GM12878 (cell line): Measurements from ENCODE around the gene KCTD16. TPM values are rescaled to one million over a fixed set of nuclear protein-coding genes. Genes with fewer than 3 reads are reported as not detected.

Experiments
- ATAC-seq: fragments of 200-7000 bp; cut with Tn5 transposase; 3 replicates; pipeline ENCODE4 v1.9.1; 2020; ENCODE audit warnings: mild to moderate bottlenecking, moderate library complexity
- BruUV-seq: library from RNA; stranded (reverse); fragments of 400-500 nt; replicated peaks from 2 replicates; lab custom pipeline; 2021; lab: Mats Ljungman, UMichigan
- CTCF ChIA-PET: fragments of 300-600 bp; sonication (Branson Sonifier 250); formaldehyde crosslinking; extraction: SDS; loops from one replicate; lab custom pipeline; 2021; ENCODE audit warnings: inconsistent platforms; lab: Yijun Ruan, JAX
- POLR2A ChIA-PET: fragments of 350-600 bp; formaldehyde crosslinking; extraction: SDS; loops from one replicate; lab custom pipeline; 2021; ENCODE audit warnings: inconsistent platforms; lab: Charles Lee
- RAD21 ChIA-PET: fragments of 300-600 bp; sonication (Branson Sonifier 250); formaldehyde crosslinking; loops from one replicate; lab custom pipeline; 2023; ENCODE audit warnings: antibody characterized with exemption; ENCODE audit not compliant: unreplicated experiment; lab: Charles Lee
- SMC1A ChIA-PET: fragments of 300-600 bp; sonication (Branson Sonifier 250); formaldehyde crosslinking; loops from one replicate; lab custom pipeline; 2023; ENCODE audit not compliant: unreplicated experiment, uncharacterized antibody; lab: Charles Lee
- DNase-seq: peaks from one replicate; pipeline ENCODE4 v3.0.0-alpha.2; 2011; ENCODE audit warnings: low read depth, low spot score
- FAIRE-seq: peaks from 3 replicates; lab custom pipeline; 2011; peaks lifted over from hg19 to GRCh38; lab: Jason Lieb, UNC
- H2AFZ ChIP-seq: 2 replicates; pipeline ENCODE4 v1.6.0; 2011; ENCODE audit warnings: low read depth, low read length, control low read depth; ENCODE audit not compliant: control insufficient read depth
- H3K27ac ChIP-seq: 2 replicates; pipeline ENCODE4 v1.5.1; 2011; ENCODE audit warnings: control low read depth; ENCODE audit not compliant: control insufficient read depth, insufficient read depth
- H3K27me3 ChIP-seq, 2 experiments: replicated peaks in 1 of 2; 2 replicates each; pipeline versions ENCODE4 v1.6.0 to v1.6.1; 2011; ENCODE audit warnings: low read length in 1 of 2; ENCODE audit not compliant: control insufficient read depth in 2 of 2, insufficient read depth in 2 of 2
- H3K36me3 ChIP-seq, 2 experiments: 2 replicates each; pipeline ENCODE4 v1.5.1; 2011; ENCODE audit warnings: low read length in 1 of 2; ENCODE audit not compliant: control insufficient read depth in 2 of 2, insufficient read depth in 2 of 2
- H3K4me1 ChIP-seq: 2 replicates; pipeline ENCODE4 v1.6.1; 2011; ENCODE audit warnings: mild to moderate bottlenecking, low read length, moderate library complexity, mixed read lengths; ENCODE audit not compliant: control insufficient read depth, insufficient read depth
- H3K4me2 ChIP-seq: 2 replicates; pipeline ENCODE4 v1.6.0; 2011; ENCODE audit warnings: control low read depth; ENCODE audit not compliant: control insufficient read depth, insufficient read depth
- H3K4me3 ChIP-seq: fragments of 200-600 bp; sonication (generic); 2 replicates; pipeline ENCODE4 v1.5.1; 2016
- H3K79me2 ChIP-seq: 2 replicates; pipeline ENCODE4 v1.6.0; 2011; ENCODE audit warnings: low read length; ENCODE audit not compliant: control insufficient read depth, insufficient read depth
- H3K9ac ChIP-seq: 2 replicates; pipeline ENCODE4 v1.8.0; 2011; ENCODE audit warnings: low read length, control low read depth, mixed read lengths; ENCODE audit not compliant: control insufficient read depth, insufficient read depth
- H3K9me3 ChIP-seq: replicated peaks from 3 replicates; pipeline ENCODE4 v1.5.1; 2011; ENCODE audit warnings: mild to moderate bottlenecking, low read length; ENCODE audit not compliant: control insufficient read depth, insufficient read depth
- H4K20me1 ChIP-seq: 2 replicates; pipeline ENCODE4 v1.6.0; 2011; ENCODE audit not compliant: control insufficient read depth, insufficient read depth
- CREM ChIP-seq: IDR thresholded peaks from 2 replicates; pipeline ENCODE4 v1.6.1; 2014; ENCODE audit warnings: antibody characterized with exemption, low read depth
- CUX1 ChIP-seq: IDR thresholded peaks from 2 replicates; pipeline ENCODE4 v1.6.1; 2012; ENCODE audit warnings: improper control_type of control experiment, low read depth, low read length; ENCODE audit not compliant: insufficient replicate concordance
- FOXM1 ChIP-seq: IDR thresholded peaks from 2 replicates; pipeline ENCODE4 v1.6.1; 2012; ENCODE audit warnings: low read depth, mild to moderate bottlenecking, inconsistent platforms, low read length, moderate library complexity
- HDAC2 ChIP-seq: fragments of 200-600 bp; sonication (generic); IDR thresholded peaks from 2 replicates; pipeline ENCODE4 v1.6.1; 2017
- JUNB ChIP-seq: IDR thresholded peaks from 2 replicates; pipeline ENCODE4 v1.6.1; 2016; ENCODE audit warnings: antibody characterized with exemption, mild to moderate bottlenecking
- KDM1A ChIP-seq: fragments of 200-600 bp; sonication (generic); IDR thresholded peaks from 2 replicates; pipeline ENCODE4 v1.6.1; 2016; ENCODE audit warnings: borderline replicate concordance
- MTA3 ChIP-seq: IDR thresholded peaks from 2 replicates; pipeline ENCODE4 v1.6.1; 2012; ENCODE audit warnings: low read length, inconsistent platforms, borderline replicate concordance
- NFIC ChIP-seq: IDR thresholded peaks from 2 replicates; pipeline ENCODE4 v1.6.1; 2012; ENCODE audit warnings: low read depth, mild to moderate bottlenecking, inconsistent platforms, low read length, moderate library complexity
- PKNOX1 ChIP-seq: fragments of 450-650 bp; IDR thresholded peaks from 2 replicates; pipeline ENCODE4 v1.6.1; 2016; ENCODE audit warnings: mild to moderate bottlenecking
- SIN3A ChIP-seq: IDR thresholded peaks from 2 replicates; pipeline ENCODE4 v1.6.1; 2012; ENCODE audit warnings: low read depth, low read length, improper control_type of control experiment
- WGBS: methylation state at CpG from one replicate; pipeline ENCODE4 v1.1.6; 2016; ENCODE audit warnings: low lambda C conversion rate; ENCODE audit not compliant: insufficient replicate concordance, insufficient coverage; ENCODE audit errors: missing lambda C conversion rate; 5-methylcytosine and 5-hydroxymethylcytosine counted together
- in situ Hi-C: fragments of 300-500 bp; cut with MboI; formaldehyde crosslinking; loops from 9 replicates; pipeline ENCODE4 v1.14.3; 2018; ENCODE audit warnings: mixed read lengths
- intact Hi-C: fragments of 100-400 bp; cut with micrococcal nuclease; formaldehyde crosslinking; loops from one replicate; pipeline ENCODE4 v1.14.2; 2022; ENCODE audit not compliant: unreplicated experiment
- polyA plus RNA-seq, 11 experiments: library from polyadenylated mRNA; depleted of rRNA in 4 of 11; unstranded in 6 of 11; stranded (reverse) in 5 of 11; fragments of >200 nt; fragmentation: Nextera tagmentation in 4 of 11; fragmentation: Illumina TruSeq in 1 of 11; extraction: Ambion mirVana in 4 of 11; extraction: Trizol in 1 of 11; gene quantifications; 1 replicate in 1 of 11; 2 replicates in 10 of 11; pipeline versions ENCODE4 v1.2.1 to v1.2.3, GENCODE V29; 2011 to 2016; ENCODE audit warnings: inconsistent platforms in 2 of 11, missing spikeins in 2 of 11, low read depth in 1 of 11
- total RNA-seq, 4 experiments: library from RNA; depleted of rRNA in 3 of 4; stranded (reverse); fragments of >200 nt in 3 of 4; fragmentation: Illumina TruSeq in 1 of 4; extraction: Trizol in 1 of 4; gene quantifications; 2 replicates each; pipeline versions ENCODE4 v1.2.1 to v1.2.3, GENCODE V29; 2013 to 2021

The KCTD16 gene
- total and polyA plus RNA-seq, 10 of the 15 experiments (the other 5 are each of a cell fraction or from before 2014, with no cell fraction given): 0.03 to 0.10 (median 0.06) TPM; not detected in 3

GRCh38 chr5:144267961-144268513 lies 97.4 kb downstream of the KCTD16 start:
- H2AFZ ChIP-seq: no peak overlapping the region
- DNase-seq: no peak
- H3K79me2 ChIP-seq: no peaks in the 10 kb centered on the region
- in situ Hi-C loops (no loop called here), intact Hi-C loops (no loop called here)
- no peak for ATAC-seq
- no peaks in the 10 kb centered on the region for H3K27me3 ChIP-seq
- SMC1A ChIA-PET: no interaction called here
- H3K9ac ChIP-seq: no peak overlapping the region
- H3K36me3 ChIP-seq: no peaks in the 10 kb centered on the region
- RAD21 ChIA-PET: no interaction called here
- no peaks in the 10 kb centered on the region for H4K20me1 ChIP-seq
- no peaks in the 10 kb centered on the region for H3K9me3 ChIP-seq
- no TSS peak for BruUV-seq
- no peaks in the 10 kb centered on the region for H3K4me1 ChIP-seq
- TF ChIP-seq HDAC2: no peak
- TF ChIP-seq FOXM1: no peak
- TF ChIP-seq NFIC: no peak
- H3K4me2 ChIP-seq: no peak overlapping the region
- POLR2A ChIA-PET: no interaction called here
- 59% methylated on average over 4 of the region's 4 CpGs for WGBS
- no peak overlapping the region for H3K27ac ChIP-seq
- no peak overlapping the region for H3K4me3 ChIP-seq
- FAIRE-seq: no peak
- CTCF ChIA-PET: no interaction called here

GRCh38 chr5:144273232-144274027 lies 102.8 kb downstream of the KCTD16 start:
- no peaks in the 10 kb centered on the region for H3K4me1 ChIP-seq
- FAIRE-seq: no peak
- 22% methylated on average over 2 of the region's 2 CpGs for WGBS

More at GRCh38 chr5:144273232-144274027, 102.8 kb downstream of the KCTD16 start:
- Histone ChIP-seq H4K20me1 (no peaks in the 10 kb centered on the region), H3K4me3 (no peak overlapping the region), H3K36me3 (no peaks in the 10 kb centered on the region), H3K9me3 (no peaks in the 10 kb centered on the region), H3K9ac (no peak overlapping the region), H2AFZ (no peak overlapping the region), H3K27me3 (no peaks in the 10 kb centered on the region), H3K79me2 (no peaks in the 10 kb centered on the region), H3K27ac (no peak overlapping the region), H3K4me2 (no peak overlapping the region)
- DNase-seq: no peak
- CTCF ChIA-PET: interaction anchor here (0.7 kb wide), 1 partner anchor 1480 kb away, joined by 4 read pairs; no protein-coding TSS in a partner anchor
- RAD21 ChIA-PET: no interaction called here
- intact Hi-C loops: no loop called here
- in situ Hi-C loops: no loop called here
- BruUV-seq: no TSS peak
- POLR2A ChIA-PET: no interaction called here
- no peak; the same call in 2 of the 3 replicates for ATAC-seq
- TF ChIP-seq MTA3 (no peak), CREM (no peak), KDM1A (no peak), JUNB (no peak), SIN3A (no peak), HDAC2 (no peak), CUX1 (no peak), PKNOX1 (no peak), NFIC (no peak)
- SMC1A ChIA-PET: interaction anchor here (0.8 kb wide), 1 partner anchor 13 kb away, joined by 4 read pairs; no protein-coding TSS in a partner anchor
